ENCODE results near the gene DSC3. TPM values are rescaled to one million over a fixed set of nuclear protein-coding genes. Genes with fewer than 3 reads are reported as not detected.

The DSC3 gene
- total RNA-seq, 1 experiment from 2014 or later, result 0.61 TPM

DNA sequence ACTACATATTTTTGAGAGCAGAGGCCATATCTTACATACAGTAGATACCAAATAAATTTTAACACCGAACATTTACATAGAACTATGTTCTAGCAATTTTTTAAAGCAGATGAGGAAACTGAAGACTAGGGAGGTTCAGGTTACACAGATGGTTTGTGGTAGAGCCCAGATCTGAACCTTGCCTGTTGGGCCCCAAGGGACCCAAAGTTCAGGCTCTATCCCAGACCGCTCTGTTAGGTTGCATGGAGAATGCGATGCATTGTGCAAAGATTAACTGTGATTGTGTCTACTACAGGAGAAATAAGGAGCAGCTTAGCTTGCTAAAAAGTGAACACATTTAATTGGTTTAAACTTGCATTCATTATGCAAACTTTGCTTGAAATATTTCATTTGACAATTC, 16.4 kb upstream of the DSC3 start:
- Mint-ChIP-seq H3K36me3 (ENCODE audit: insufficient read depth in 1 of 3, low read depth in 3 of 3) (no peaks in the 10 kb centered on the region), H3K27ac (0 out of 7 replicates have a peak overlapping the region, but pooled peaks of 1 of the 3 experiments have one; percentile 49), H3K4me3 (no peak overlapping the region), H3K4me1 (peaks cover 26 to 32% of the 10 kb centered on the region in 2 experiments), H3K27me3 (ENCODE audit: low read depth) (no peaks in the 10 kb centered on the region; the same call in 1 of the 2 replicates), H3K9me3 (peaks cover 0 to under 1% of the 10 kb centered on the region in 2 experiments; a peak in 1 of 5 replicates)
- H4K91ac ChIP-seq (ENCODE audit: insufficient read length, low read depth, low read length), result no peak overlapping the region
- H3K9me3 ChIP-seq (ENCODE audit: control insufficient read depth, low read depth, low read length), result no peaks in the 10 kb centered on the region
- no peak overlapping the region for H3K14ac ChIP-seq (ENCODE audit: insufficient read depth, low read length)
- H4K5ac ChIP-seq (ENCODE audit: insufficient read length, low read depth, low read length), result no peak overlapping the region
- no peak overlapping the region for H2BK12ac ChIP-seq (ENCODE audit: insufficient read length, low read depth, low read length)
- no CpG with 5 or more reads among the region's 3 CpGs for WGBS (ENCODE audit: extremely low coverage, insufficient read length, low lambda C conversion rate)
- no peak overlapping the region for H3K56ac ChIP-seq (ENCODE audit: insufficient read length, low read depth, low read length)
- H3K23ac ChIP-seq (ENCODE audit: insufficient read length, low read depth, low read length), result no peak overlapping the region
- H4K8ac ChIP-seq (replicated peaks; ENCODE audit: insufficient read length, low read depth, low read length), result no peak overlapping the region
- H3K27ac ChIP-seq (ENCODE audit: insufficient read length, low read depth, low read length), result no peak overlapping the region
- no peaks in the 10 kb centered on the region for H4K20me1 ChIP-seq (ENCODE audit: control insufficient read depth, insufficient read depth, insufficient read length)
- H3K4ac ChIP-seq (ENCODE audit: low read depth, low read length), result no peak overlapping the region
- no peaks in the 10 kb centered on the region for H3K27me3 ChIP-seq (ENCODE audit: insufficient read depth, low read length)
- no peak overlapping the region for H2AK5ac ChIP-seq (ENCODE audit: insufficient read length, low read length)
- H3K23me2 ChIP-seq (ENCODE audit: insufficient read length, low read depth, low read length, poor library complexity, severe bottlenecking), result no peaks in the 10 kb centered on the region
- H3K79me1 ChIP-seq (ENCODE audit: insufficient read depth, low read depth, low read length, poor library complexity, severe bottlenecking), result no peaks in the 10 kb centered on the region
- H2BK5ac ChIP-seq (ENCODE audit: insufficient read length, low read length), result no peak overlapping the region
- no peak overlapping the region for H2BK120ac ChIP-seq (ENCODE audit: low read depth, low read length, poor library complexity, severe bottlenecking)
- no peaks in the 10 kb centered on the region for H3K4me1 ChIP-seq (ENCODE audit: insufficient read depth, low read length)
- H2AFZ ChIP-seq (ENCODE audit: low read length), result no peak overlapping the region
- no peak overlapping the region for H2BK15ac ChIP-seq (ENCODE audit: low read depth, low read length)
- H3T11ph ChIP-seq (ENCODE audit: low read length), result no peak overlapping the region
- H3K18ac ChIP-seq (ENCODE audit: insufficient read length, low read depth, low read length), result no peak overlapping the region
- H3K9ac ChIP-seq (ENCODE audit: extremely low read depth, insufficient read length, low read length), result no peak overlapping the region
- DNase-seq, result no peak
- no peaks in the 10 kb centered on the region for H3K79me2 ChIP-seq (ENCODE audit: insufficient read depth, low read length)
- no peak overlapping the region for H3K4me2 ChIP-seq (ENCODE audit: insufficient read depth, insufficient read length, low read length)
- no peak overlapping the region for H2BK20ac ChIP-seq (ENCODE audit: low read depth, low read length, poor library complexity, severe bottlenecking)
- TF ChIP-seq CTCF (conservative IDR thresholded peaks at IDR 0.05), result no peak

All from H9 (cell line).